Activated CD4-positive, alpha-beta T cell treated with anti-CD3 and anti-CD28 coated beads for 36 hours (primary cell): ENCODE data around the gene ZC3H7A. TPM values are rescaled to one million over a fixed set of nuclear protein-coding genes. Genes with fewer than 3 reads are reported as not detected.

Experiments
- ATAC-seq: fragments of 200-7000 bp; cut with Tn5 transposase; one replicate; pipeline ENCODE4 v1.10.0; 2021; ENCODE audit warnings: mild to moderate bottlenecking, moderate library complexity
- CTCF ChIA-PET: fragments of 350-600 bp; sonication (Branson Sonifier 250); formaldehyde crosslinking; loops from one replicate; lab custom pipeline; 2021; ENCODE audit warnings: antibody characterized with exemption; lab: Charles Lee
- POLR2A ChIA-PET: fragments of 350-600 bp; sonication (Branson Sonifier 250); formaldehyde crosslinking; loops from one replicate; lab custom pipeline; 2021; ENCODE audit warnings: antibody characterized with exemption, inconsistent platforms; lab: Charles Lee
- DNase-seq: peaks from one replicate; pipeline ENCODE4 v3.0.0-alpha.2; 2020
- H3K27ac Mint-ChIP-seq: one replicate; pipeline ENCODE4 v1.8.0; 2021; ENCODE audit warnings: mixed read lengths
- H3K27me3 Mint-ChIP-seq: one replicate; pipeline ENCODE4 v1.8.0; 2021; ENCODE audit warnings: mixed read lengths
- H3K36me3 Mint-ChIP-seq: one replicate; pipeline ENCODE4 v1.8.0; 2021; ENCODE audit warnings: low read depth, mixed read lengths
- H3K4me1 Mint-ChIP-seq: one replicate; pipeline ENCODE4 v1.8.0; 2021; ENCODE audit warnings: mixed read lengths
- H3K4me3 Mint-ChIP-seq: one replicate; pipeline ENCODE4 v1.8.0; 2021; ENCODE audit warnings: mild to moderate bottlenecking, moderate library complexity, mixed read lengths
- H3K9me3 Mint-ChIP-seq: one replicate; pipeline ENCODE4 v1.8.0; 2021; ENCODE audit warnings: low read depth, mixed read lengths
- intact Hi-C, 2 experiments: fragments of 100-400 bp; cut with DNase I in 1 of 2; cut with micrococcal nuclease in 1 of 2; formaldehyde crosslinking; loops; one replicate each; pipeline versions ENCODE4 v1.14.2 to v1.15.1; 2022 to 2024; cut with DNase I, micrococcal nuclease
- total RNA-seq, 2 experiments: library from RNA; stranded (reverse); gene quantifications; one replicate each; pipeline ENCODE4 v1.2.3, GENCODE V29; 2021

ZC3H7A gene, protein sequence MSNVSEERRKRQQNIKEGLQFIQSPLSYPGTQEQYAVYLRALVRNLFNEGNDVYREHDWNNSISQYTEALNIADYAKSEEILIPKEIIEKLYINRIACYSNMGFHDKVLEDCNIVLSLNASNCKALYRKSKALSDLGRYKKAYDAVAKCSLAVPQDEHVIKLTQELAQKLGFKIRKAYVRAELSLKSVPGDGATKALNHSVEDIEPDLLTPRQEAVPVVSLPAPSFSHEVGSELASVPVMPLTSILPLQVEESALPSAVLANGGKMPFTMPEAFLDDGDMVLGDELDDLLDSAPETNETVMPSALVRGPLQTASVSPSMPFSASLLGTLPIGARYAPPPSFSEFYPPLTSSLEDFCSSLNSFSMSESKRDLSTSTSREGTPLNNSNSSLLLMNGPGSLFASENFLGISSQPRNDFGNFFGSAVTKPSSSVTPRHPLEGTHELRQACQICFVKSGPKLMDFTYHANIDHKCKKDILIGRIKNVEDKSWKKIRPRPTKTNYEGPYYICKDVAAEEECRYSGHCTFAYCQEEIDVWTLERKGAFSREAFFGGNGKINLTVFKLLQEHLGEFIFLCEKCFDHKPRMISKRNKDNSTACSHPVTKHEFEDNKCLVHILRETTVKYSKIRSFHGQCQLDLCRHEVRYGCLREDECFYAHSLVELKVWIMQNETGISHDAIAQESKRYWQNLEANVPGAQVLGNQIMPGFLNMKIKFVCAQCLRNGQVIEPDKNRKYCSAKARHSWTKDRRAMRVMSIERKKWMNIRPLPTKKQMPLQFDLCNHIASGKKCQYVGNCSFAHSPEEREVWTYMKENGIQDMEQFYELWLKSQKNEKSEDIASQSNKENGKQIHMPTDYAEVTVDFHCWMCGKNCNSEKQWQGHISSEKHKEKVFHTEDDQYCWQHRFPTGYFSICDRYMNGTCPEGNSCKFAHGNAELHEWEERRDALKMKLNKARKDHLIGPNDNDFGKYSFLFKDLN
- total RNA-seq, result 10 to 100 TPM; 74.1 to 95.1 TPM

DNA sequence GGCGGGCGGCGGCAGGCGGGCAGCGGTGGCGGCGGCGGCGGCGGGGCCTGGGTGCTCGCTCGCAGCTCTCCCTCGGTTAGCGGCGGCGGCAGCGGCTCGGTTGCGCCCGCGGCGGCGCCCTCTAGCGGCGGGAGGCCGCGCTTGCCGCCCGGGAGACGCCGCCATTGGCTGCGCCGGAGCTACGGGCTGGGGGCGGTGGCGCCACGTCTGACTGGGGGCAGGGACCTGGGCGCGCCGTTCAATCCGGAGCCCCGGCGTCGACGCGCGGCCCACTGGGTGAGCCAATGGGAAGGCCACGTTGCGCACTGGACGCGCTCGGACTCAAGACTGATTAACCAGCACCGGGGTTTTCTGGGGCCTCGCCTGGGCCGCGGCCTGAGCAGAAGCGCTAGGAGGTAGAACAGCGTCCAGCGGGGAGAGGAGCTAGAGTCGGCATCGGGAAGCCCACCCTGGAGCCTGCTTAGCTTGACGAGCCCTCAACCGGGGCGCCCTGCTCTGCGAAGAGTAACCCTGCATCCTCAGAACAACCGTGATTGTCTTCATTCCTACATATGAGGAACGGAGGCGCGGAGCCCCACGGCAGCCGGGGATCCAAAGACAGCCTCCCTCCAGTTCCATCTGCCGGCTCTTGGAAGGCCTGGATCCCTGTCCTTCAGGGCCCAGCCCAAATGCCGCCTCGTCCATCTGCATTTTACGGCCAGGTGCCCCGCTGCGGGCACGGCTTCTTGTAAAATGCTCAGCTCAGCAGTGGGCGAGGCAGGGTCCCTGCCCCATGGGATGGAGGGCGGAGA, at the start of gene ZC3H7A:
Gene ZC3H7A, minus strand, starts transcription at position 93 of the 791 bp plus-strand sequence. CDS start 14,904 bp downstream, outside the sequence.
- peak; percentile 97 for DNase-seq
- intact Hi-C loops, result loop anchor here (1.0 to 10.0 kb wide), 13 partner anchors 14 to 1055 kb away; partner anchors contain the start of genes RSL1D1 (in 2 of the 2), CLEC16A (in 1 of the 2), DEXI (in 1 of the 2) and LITAF (in 1 of the 2)
- H3K27ac Mint-ChIP-seq, result peak within 1 kb of the TSS; percentile 94
- no peaks in the 10 kb centered on the region for H3K27me3 Mint-ChIP-seq
- H3K4me3 Mint-ChIP-seq, result peak within 1 kb of the TSS; percentile 92
- no peaks in the 10 kb centered on the region for H3K9me3 Mint-ChIP-seq
- peaks cover 68% of the 10 kb centered on the region for H3K4me1 Mint-ChIP-seq
- POLR2A ChIA-PET, result interaction anchor here (0.6 to 2.6 kb wide), 10 partner anchors 11 to 264 kb away, joined by 3 to 22 read pairs (median 4); partner anchors contain the start of gene TXNDC11
- H3K36me3 Mint-ChIP-seq, result peaks cover 37% of the 10 kb centered on the region
- peak; percentile 95 for ATAC-seq
- CTCF ChIA-PET, result interaction anchor here (0.5 to 3.5 kb wide), 26 partner anchors 12 to 823 kb away, joined by 3 to 28 read pairs (median 4); partner anchors contain the start of genes RSL1D1 and TXNDC11

DNA sequence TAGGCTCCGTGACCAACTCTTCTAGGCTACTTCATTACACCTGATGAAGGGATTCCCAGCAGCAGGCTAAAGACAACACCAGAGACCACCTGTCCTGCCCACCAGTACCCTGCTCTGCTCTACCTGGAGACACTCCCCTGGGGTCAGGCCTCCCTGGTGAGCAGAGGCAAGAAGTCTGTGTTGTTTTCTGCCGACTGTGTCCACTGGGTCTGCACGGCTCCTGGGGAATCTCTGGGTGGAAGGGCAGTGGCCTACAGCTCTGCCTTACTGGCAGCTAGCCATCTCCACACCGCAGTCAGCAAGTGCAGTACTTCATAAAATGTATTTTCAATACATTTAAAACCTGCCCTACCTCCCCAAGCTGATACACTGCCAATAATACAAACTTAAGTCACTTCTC, 47.4 kb upstream of the ZC3H7A start:
- H3K4me1 Mint-ChIP-seq, result peaks cover 27% of the 10 kb centered on the region
- peaks cover 66% of the 10 kb centered on the region for H3K36me3 Mint-ChIP-seq
- no peaks in the 10 kb centered on the region for H3K9me3 Mint-ChIP-seq
- no peaks in the 10 kb centered on the region for H3K27me3 Mint-ChIP-seq
- CTCF ChIA-PET, result interaction anchor here (0.6 to 1.1 kb wide), 3 partner anchors 23 to 1422 kb away, joined by 3 to 4 read pairs (median 3); no protein-coding TSS in a partner anchor
- no peak overlapping the region for H3K27ac Mint-ChIP-seq
- H3K4me3 Mint-ChIP-seq, result no peak overlapping the region
- POLR2A ChIA-PET, result interaction anchor here (0.7 kb wide), 1 partner anchor 100 kb away, joined by 4 read pairs; no protein-coding TSS in a partner anchor
- ATAC-seq (no peak), DNase-seq (no peak)
- intact Hi-C loops, result no loop called here

DNA sequence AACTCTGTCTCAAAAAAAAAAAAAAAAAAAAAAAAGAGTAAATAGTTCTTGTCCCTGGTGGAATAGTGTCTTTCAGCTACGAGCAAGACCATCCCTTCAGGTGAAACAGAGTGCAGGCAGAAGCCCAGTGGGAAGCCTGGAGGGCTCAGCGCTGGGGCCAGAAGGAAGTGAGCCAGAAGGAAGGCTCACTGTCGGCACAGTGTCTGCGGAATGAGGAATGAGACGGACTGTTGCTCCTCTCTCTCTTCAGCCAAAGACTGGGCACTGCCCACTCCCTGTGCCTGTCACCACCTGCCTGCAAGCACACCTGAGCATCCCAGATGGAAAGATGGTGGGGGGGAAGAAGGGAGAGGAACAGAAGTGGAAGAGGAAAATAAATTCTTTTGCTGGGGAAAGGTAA, 46.8 kb upstream of the ZC3H7A start:
- DNase-seq, result no peak
- intact Hi-C loops, result no loop called here
- H3K27me3 Mint-ChIP-seq, result no peaks in the 10 kb centered on the region
- ChIA-PET CTCF (interaction anchor here (0.6 kb wide), 3 partner anchors 59 to 1421 kb away, joined by 3 read pairs; no protein-coding TSS in a partner anchor), POLR2A (interaction anchor here (0.6 kb wide), 1 partner anchor 281 kb away, joined by 6 read pairs; no protein-coding TSS in a partner anchor)
- peaks cover 66% of the 10 kb centered on the region for H3K36me3 Mint-ChIP-seq
- no peak overlapping the region for H3K4me3 Mint-ChIP-seq
- no peak for ATAC-seq
- no peak overlapping the region for H3K27ac Mint-ChIP-seq
- peaks cover 21% of the 10 kb centered on the region for H3K4me1 Mint-ChIP-seq
- no peaks in the 10 kb centered on the region for H3K9me3 Mint-ChIP-seq

DNA sequence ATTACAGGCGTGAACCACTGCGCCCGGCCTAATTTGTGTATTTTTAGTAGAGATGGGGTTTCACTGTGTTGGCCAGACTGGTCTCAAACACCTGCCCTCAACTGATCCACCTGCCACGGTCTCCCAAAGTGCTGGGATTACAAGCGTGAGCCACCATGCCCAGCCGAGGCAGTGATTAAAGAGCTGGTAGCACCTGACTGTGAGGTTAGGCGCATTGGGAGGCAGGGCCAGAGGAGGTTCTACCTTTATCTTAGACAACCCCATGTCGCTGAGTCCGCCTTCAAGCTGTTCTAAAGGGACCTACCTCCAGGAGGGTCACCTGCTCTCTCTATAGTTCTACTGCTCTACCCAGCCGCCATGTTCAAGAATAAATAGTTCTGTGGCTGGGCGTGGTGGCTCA, 46.1 kb upstream of the ZC3H7A start:
- H3K9me3 Mint-ChIP-seq, result no peaks in the 10 kb centered on the region
- DNase-seq (no peak), ATAC-seq (no peak)
- H3K4me3 Mint-ChIP-seq, result no peak overlapping the region
- ChIA-PET POLR2A (interaction anchor here (0.6 kb wide), 1 partner anchor 281 kb away, joined by 6 read pairs; no protein-coding TSS in a partner anchor), CTCF (interaction anchor here (0.6 kb wide), 2 partner anchors 59 to 155 kb away, joined by 3 read pairs; no protein-coding TSS in a partner anchor)
- H3K36me3 Mint-ChIP-seq, result peaks cover 61% of the 10 kb centered on the region
- H3K27me3 Mint-ChIP-seq, result no peaks in the 10 kb centered on the region
- no peak overlapping the region for H3K27ac Mint-ChIP-seq
- intact Hi-C loops, result no loop called here
- H3K4me1 Mint-ChIP-seq, result peaks cover 14% of the 10 kb centered on the region

DNA sequence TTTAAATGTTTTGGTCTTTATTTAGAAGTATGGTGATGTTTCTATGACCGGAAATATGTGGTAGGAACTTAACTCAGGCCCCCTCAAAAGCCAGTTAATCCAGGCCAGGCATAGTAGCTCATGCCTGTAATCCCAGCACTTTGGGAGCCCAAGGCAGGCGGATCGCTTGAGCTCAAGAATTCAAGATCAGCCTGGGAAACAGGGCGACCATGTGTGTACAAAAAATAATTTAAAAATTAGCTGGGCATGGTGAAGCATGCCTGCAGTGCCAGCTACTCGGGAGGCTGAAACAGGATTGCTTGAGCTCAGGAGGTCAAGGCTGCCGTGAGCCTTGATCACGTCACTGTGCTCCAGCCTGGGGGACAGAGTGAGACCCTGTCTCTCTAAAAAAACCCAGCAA, 44.0 kb upstream of the ZC3H7A start:
- peaks cover 61% of the 10 kb centered on the region for H3K36me3 Mint-ChIP-seq
- H3K27ac Mint-ChIP-seq, result no peak overlapping the region
- no peak overlapping the region for H3K4me3 Mint-ChIP-seq
- POLR2A ChIA-PET, result interaction anchor here (1.4 kb wide), 1 partner anchor 43 kb away, joined by 5 read pairs; the partner anchor contains the start of gene ZC3H7A
- ATAC-seq (no peak), DNase-seq (no peak)
- no peaks in the 10 kb centered on the region for H3K27me3 Mint-ChIP-seq
- intact Hi-C loops, result no loop called here
- CTCF ChIA-PET, result interaction anchor here (1.0 to 1.3 kb wide), 2 partner anchors 10 to 450 kb away, joined by 3 to 4 read pairs; partner anchors contain the start of gene RSL1D1
- no peaks in the 10 kb centered on the region for H3K9me3 Mint-ChIP-seq
- no peaks in the 10 kb centered on the region for H3K4me1 Mint-ChIP-seq

DNA sequence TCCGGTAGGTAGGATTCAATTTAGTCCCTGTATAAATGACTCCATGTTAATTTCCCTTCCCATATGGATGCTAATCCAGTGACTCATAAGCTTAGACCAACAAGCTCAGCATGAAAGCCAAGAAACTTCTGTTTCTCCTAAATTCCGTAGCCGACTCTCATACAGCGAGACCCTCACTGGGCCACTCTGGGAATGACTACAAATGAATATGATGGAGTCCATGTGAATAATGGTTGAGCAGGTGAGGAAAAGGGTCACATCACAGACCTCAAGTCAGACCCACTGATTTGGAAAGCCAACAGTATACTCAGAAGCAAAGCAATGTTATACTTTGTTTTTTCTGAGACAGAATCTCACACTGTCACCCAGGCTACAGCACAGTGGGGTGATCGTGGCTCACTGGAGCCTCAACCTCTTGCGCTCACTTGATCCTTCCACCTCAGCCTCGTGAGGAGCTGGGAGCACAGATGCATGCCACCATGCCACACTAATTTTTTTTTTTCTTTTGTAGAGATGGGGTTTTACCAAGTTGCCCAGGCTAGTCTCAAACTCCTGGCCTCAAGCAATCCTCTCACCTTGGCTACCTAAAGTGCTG, 39.7 kb upstream of the ZC3H7A start:
- CTCF ChIA-PET, result interaction anchor here (0.5 kb wide), 1 partner anchor 207 kb away, joined by 4 read pairs; no protein-coding TSS in a partner anchor
- Mint-ChIP-seq H3K4me1 (no peaks in the 10 kb centered on the region), H3K36me3 (peaks cover 40% of the 10 kb centered on the region), H3K27ac (no peak overlapping the region), H3K4me3 (no peak overlapping the region), H3K27me3 (no peaks in the 10 kb centered on the region), H3K9me3 (no peaks in the 10 kb centered on the region)
- ATAC-seq (no peak), DNase-seq (no peak)
- intact Hi-C loops, result loop anchor here in 1 of 2 experiments (5.0 kb wide), 1 partner anchor 79 kb away; no protein-coding TSS in a partner anchor
- POLR2A ChIA-PET, result interaction anchor here (0.6 kb wide), 1 partner anchor 78 kb away, joined by 3 read pairs; no protein-coding TSS in a partner anchor

DNA sequence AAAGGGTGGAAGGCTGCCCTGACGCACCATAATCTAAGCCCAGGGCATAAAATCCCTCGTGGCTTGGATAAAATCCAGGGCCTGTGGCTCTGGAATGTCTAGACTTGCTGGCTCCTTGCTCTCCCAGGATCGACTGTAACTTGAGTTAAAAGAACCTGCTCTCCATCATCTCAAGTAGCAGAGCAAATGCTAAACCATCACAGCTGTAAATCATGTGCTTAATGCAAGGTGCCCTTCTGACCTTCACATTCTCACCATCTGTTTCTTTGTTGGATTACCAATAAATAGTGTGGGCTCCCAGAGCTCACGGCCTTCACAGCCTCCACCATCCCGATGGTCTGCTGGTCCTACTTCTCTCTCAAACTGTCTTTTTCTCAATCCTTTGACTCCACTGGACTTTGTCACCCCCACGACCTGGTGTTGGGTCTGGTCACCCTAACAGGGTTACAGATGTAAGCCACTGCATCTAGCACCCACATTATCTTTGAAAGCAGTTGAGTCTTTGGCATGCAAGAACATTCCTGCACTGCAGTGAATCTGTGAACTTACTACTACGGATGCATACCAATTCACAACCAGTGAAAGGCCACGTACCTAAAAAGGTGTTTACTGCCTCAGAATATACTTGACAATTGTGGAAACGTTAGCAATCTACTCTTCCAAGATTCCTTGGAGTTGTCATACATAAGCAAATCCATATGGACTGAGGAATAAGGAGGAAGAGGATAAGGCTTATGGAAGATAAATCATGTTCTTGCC, 39.0 kb upstream of the ZC3H7A start:
- no peak overlapping the region for H3K4me3 Mint-ChIP-seq
- ChIA-PET POLR2A (no interaction called here), CTCF (no interaction called here)
- DNase-seq (no peak), ATAC-seq (no peak)
- peaks cover 36% of the 10 kb centered on the region for H3K36me3 Mint-ChIP-seq
- no peaks in the 10 kb centered on the region for H3K27me3 Mint-ChIP-seq
- H3K9me3 Mint-ChIP-seq, result no peaks in the 10 kb centered on the region
- no peaks in the 10 kb centered on the region for H3K4me1 Mint-ChIP-seq
- no peak overlapping the region for H3K27ac Mint-ChIP-seq
- intact Hi-C loops, result loop anchor here in 1 of 2 experiments (5.0 kb wide), 1 partner anchor 79 kb away; no protein-coding TSS in a partner anchor

DNA sequence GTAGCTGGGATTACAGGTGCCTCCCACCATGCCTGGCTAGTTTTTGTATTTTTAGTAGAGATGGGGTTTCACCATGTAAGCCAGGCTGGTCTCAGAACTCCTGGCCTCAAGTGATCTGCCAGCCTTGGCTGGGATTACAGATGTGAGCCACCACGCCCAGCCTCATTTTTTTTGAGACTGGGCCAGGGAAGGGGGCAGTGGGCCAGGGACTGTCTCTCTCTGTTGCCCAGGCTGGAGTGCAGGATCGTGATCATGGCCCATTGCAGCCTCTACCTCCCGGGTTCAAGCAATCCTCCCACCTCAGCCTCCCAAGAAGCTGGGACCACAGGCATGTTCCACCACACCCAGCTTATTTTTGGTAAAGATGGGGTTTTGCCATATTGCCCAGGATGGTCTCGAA, 38.3 kb upstream of the ZC3H7A start:
- Mint-ChIP-seq H3K27ac (no peak overlapping the region), H3K27me3 (no peaks in the 10 kb centered on the region), H3K4me3 (no peak overlapping the region), H3K36me3 (peaks cover 33% of the 10 kb centered on the region), H3K9me3 (no peaks in the 10 kb centered on the region), H3K4me1 (no peaks in the 10 kb centered on the region)
- no peak for ATAC-seq
- CTCF ChIA-PET, result no interaction called here
- POLR2A ChIA-PET, result no interaction called here
- intact Hi-C loops, result loop anchor here in 1 of 2 experiments (5.0 kb wide), 1 partner anchor 78 kb away; no protein-coding TSS in a partner anchor
- DNase-seq, result no peak

DNA sequence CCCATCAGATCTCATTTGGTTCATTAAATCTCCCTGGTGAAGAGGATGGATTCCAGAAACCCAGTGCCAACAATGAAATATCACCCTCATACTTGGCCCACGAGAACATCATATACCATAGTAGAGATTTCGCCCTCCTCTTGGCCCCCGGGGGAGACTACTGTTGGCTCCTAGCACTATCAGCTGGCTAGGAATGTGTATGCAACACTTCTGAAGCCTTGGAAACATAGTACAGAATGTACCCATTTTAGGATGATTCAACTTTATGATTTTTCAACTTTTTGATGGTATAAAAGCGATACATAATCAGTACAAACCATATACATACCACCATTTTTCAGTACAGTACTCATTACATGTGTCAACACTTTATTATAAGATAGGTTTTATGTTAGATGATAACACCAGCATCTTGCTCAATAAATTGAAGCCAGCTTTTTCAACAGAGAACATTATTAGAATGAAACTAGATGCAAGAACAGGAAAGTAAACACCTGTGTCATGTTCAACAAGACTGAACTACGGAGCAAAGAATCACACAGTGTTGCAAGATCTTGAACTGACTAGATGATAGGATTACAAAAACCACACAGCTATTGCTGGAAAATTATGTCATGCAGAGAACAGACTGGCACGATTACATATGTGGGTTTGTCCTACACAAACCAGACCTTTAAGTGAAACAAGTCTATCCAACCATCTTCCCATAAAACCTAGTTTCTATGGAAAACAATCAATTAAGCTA, 37.1 kb upstream of the ZC3H7A start:
- intact Hi-C loops, result no loop called here
- Mint-ChIP-seq H3K4me3 (no peak overlapping the region), H3K36me3 (peaks cover 21% of the 10 kb centered on the region), H3K4me1 (no peaks in the 10 kb centered on the region), H3K9me3 (no peaks in the 10 kb centered on the region), H3K27me3 (no peaks in the 10 kb centered on the region), H3K27ac (no peak overlapping the region)
- CTCF ChIA-PET, result no interaction called here
- DNase-seq (no peak), ATAC-seq (no peak)
- POLR2A ChIA-PET, result interaction anchor here (0.6 to 0.7 kb wide), 2 partner anchors 20 to 36 kb away, joined by 4 read pairs; no protein-coding TSS in a partner anchor
